ENCODE results near the gene CGB3. TPM values are rescaled to one million over a fixed set of nuclear protein-coding genes. Genes with fewer than 3 reads are reported as not detected.
"Not testable (repeated sequence)": the region's sequence is repeated elsewhere in the genome, so short reads cannot be mapped to it uniquely, and the experiment has no call there.

Gene CGB3
- polyA plus RNA-seq, 1 of the 3 experiments (the other 2 are of a cell fraction), result 0.10 TPM

GRCh38 chr19:49038557-49039276 is 14.6 kb upstream of the CGB3 start:
- H3K27me3 ChIP-seq (ENCODE audit: insufficient read depth); H4K20me1 ChIP-seq (ENCODE audit: insufficient read depth); H3K9me3 ChIP-seq; H3K9me2 ChIP-seq; H3F3A ChIP-seq (replicated peaks; ENCODE audit: insufficient read depth); H3K4me3 ChIP-seq (ENCODE audit: low read depth in 2 of 2, low read length in 1 of 2); CTCF ChIA-PET; H3K9ac ChIP-seq; H3K79me2 ChIP-seq (ENCODE audit: insufficient read depth); POLR2A ChIA-PET; DNase-seq; H3K4me1 ChIP-seq (ENCODE audit: control insufficient read depth in 1 of 2, insufficient read depth in 2 of 2, low read depth in 1 of 2, low read length in 1 of 2); H3K36me3 ChIP-seq (replicated peaks in 1 of 2; ENCODE audit: control insufficient read depth in 1 of 2, insufficient read depth in 2 of 2, low read length in 1 of 2): not testable (repeated sequence)
- Histone ChIP-seq H3K27ac (ENCODE audit: low read depth in 2 of 2, low read length in 1 of 2) (peak overlapping the region in 1 of 2 experiments; percentile 50; a peak in 1 of 4 replicates), H3K4me2 (peak overlapping the region; percentile 52), H2AFZ (ENCODE audit: low read depth) (0 out of 2 replicates have a peak overlapping the region, but pooled peaks have one; percentile 11)
- 29% methylated on average over 20 of the region's 26 CpGs for WGBS (ENCODE audit: low lambda C conversion rate)
- TF ChIP-seq JUND (IDR thresholded peaks at IDR 0.05), result 0 out of 2 replicates have a peak, but pooled peaks have one; percentile 11
- TF ChIP-seq FOSL2 (IDR thresholded peaks at IDR 0.05; ENCODE audit: borderline replicate concordance, low read depth), result peak; percentile 42; the same call in 1 of the 2 replicates
- peak; percentile 8; the same call in 1 of the 2 replicates for TF ChIP-seq TCF12 (IDR thresholded peaks at IDR 0.05)

- DNase-seq; H3F3A ChIP-seq (replicated peaks; ENCODE audit: insufficient read depth); H2AFZ ChIP-seq (ENCODE audit: low read depth); H3K4me1 ChIP-seq (ENCODE audit: control insufficient read depth in 1 of 2, insufficient read depth in 2 of 2, low read depth in 1 of 2, low read length in 1 of 2); H3K79me2 ChIP-seq (ENCODE audit: insufficient read depth); H3K36me3 ChIP-seq (replicated peaks in 1 of 2; ENCODE audit: control insufficient read depth in 1 of 2, insufficient read depth in 2 of 2, low read length in 1 of 2); H4K20me1 ChIP-seq (ENCODE audit: insufficient read depth); H3K9me3 ChIP-seq; H3K9me2 ChIP-seq; H3K9ac ChIP-seq; H3K4me2 ChIP-seq; H3K4me3 ChIP-seq (ENCODE audit: low read depth in 2 of 2, low read length in 1 of 2); H3K27ac ChIP-seq (ENCODE audit: low read depth in 2 of 2, low read length in 1 of 2); CTCF ChIA-PET; POLR2A ChIA-PET; H3K27me3 ChIP-seq (ENCODE audit: insufficient read depth): not testable (repeated sequence)
- whole genome bisulfite sequencing (ENCODE audit: low lambda C conversion rate), result 84% methylated on average over 6 of the region's 8 CpGs
Observed at GRCh38 chr19:49038111-49038510, 14.0 kb upstream of the CGB3 start.

- H3K79me2 ChIP-seq (ENCODE audit: insufficient read depth); H3K27me3 ChIP-seq (ENCODE audit: insufficient read depth); H2AFZ ChIP-seq (ENCODE audit: low read depth); H3K36me3 ChIP-seq (replicated peaks in 1 of 2; ENCODE audit: control insufficient read depth in 1 of 2, insufficient read depth in 2 of 2, low read length in 1 of 2); H3K9me3 ChIP-seq; CTCF ChIA-PET; H3K4me1 ChIP-seq (ENCODE audit: control insufficient read depth in 1 of 2, insufficient read depth in 2 of 2, low read depth in 1 of 2, low read length in 1 of 2); H3K9me2 ChIP-seq; H3K9ac ChIP-seq; H3K4me2 ChIP-seq; POLR2A ChIA-PET; H4K20me1 ChIP-seq (ENCODE audit: insufficient read depth); H3F3A ChIP-seq (replicated peaks; ENCODE audit: insufficient read depth); H3K27ac ChIP-seq (ENCODE audit: low read depth in 2 of 2, low read length in 1 of 2); H3K4me3 ChIP-seq (ENCODE audit: low read depth in 2 of 2, low read length in 1 of 2): not testable (repeated sequence)
- peak; percentile 50 for DNase-seq
- 64% methylated on average over 18 of the region's 18 CpGs for WGBS (ENCODE audit: low lambda C conversion rate)
- peak; percentile 52 for TF ChIP-seq CTCF (IDR thresholded peaks at IDR 0.05)
Observed at GRCh38 chr19:49036815-49037214, 12.7 kb upstream of the CGB3 start, which contains the start of gene CGB1. Gene CGB1 (minus strand): TSS chr19:49036895. CDS start chr19:49036711, 184 bp downstream.
